ENCODE data around the gene PAQR5.
"Not testable (repeated sequence)": the region's sequence is repeated elsewhere in the genome, so short reads cannot be mapped to it uniquely, and the experiment has no call there.

DNA sequence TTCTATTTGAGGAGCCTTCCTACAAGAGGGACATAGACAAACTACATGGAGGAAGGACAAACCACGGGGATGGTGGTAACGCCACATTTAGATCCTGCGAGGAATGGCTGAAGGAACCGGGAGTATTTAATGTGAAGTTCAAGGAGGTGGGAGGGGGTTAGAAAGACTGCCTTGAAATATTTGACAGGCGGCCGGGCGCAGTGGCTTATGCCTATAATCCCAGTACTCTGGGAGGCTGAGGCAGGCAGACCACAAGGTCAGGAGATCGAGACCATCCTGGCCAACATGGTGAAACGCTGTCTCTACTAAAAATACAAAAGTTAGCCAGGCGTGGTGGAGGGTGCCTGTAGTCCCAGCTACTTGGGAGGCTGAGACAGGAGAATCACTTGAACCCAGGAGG, 83.5 kb downstream of the PAQR5 start:
- TF ChIP-seq EZH2 (IDR thresholded peaks at IDR 0.05; ENCODE audit: borderline replicate concordance, low read depth, low read length, severe bottlenecking); CTCF (IDR thresholded peaks at IDR 0.05; ENCODE audit: borderline replicate concordance, extremely low read depth, low read length, poor library complexity, severe bottlenecking): not testable (repeated sequence)

Measured in DND-41 (cell line).